A673 (cell line): Measurements from ENCODE around the gene SCN4B. TPM values are rescaled to one million over a fixed set of nuclear protein-coding genes. Genes with fewer than 3 reads are reported as not detected.

Experiments
- BruUV-seq: library from RNA; stranded (reverse); fragments of 400-500 nt; replicated peaks from 2 replicates; lab custom pipeline; 2021; lab: Mats Ljungman, UMichigan
- CTCF ChIA-PET: fragments of 300-600 bp; sonication (Branson Sonifier 250); formaldehyde crosslinking; loops from one replicate; lab custom pipeline; 2022; ENCODE audit warnings: antibody characterized with exemption; lab: Charles Lee
- POLR2A ChIA-PET: fragments of 300-600 bp; sonication (Branson Sonifier 250); formaldehyde crosslinking; loops from one replicate; lab custom pipeline; 2022; ENCODE audit warnings: antibody characterized with exemption; ENCODE audit not compliant: low non-redundant PET; lab: Charles Lee
- DNase-seq: peaks from one replicate; pipeline ENCODE4 v3.0.0-alpha.2; 2015; ENCODE audit warnings: low spot score
- H3K27ac ChIP-seq: fragments of 200-600 bp; sonication (generic); 2 replicates; pipeline ENCODE4 v1.5.1; 2016; ENCODE audit warnings: mixed run types, low read depth, mild to moderate bottlenecking, mixed read lengths, antibody characterized with exemption, low read length; ENCODE audit not compliant: poor library complexity, severe bottlenecking
- H3K27me3 ChIP-seq: fragments of 200-600 bp; sonication (generic); replicated peaks from 2 replicates; pipeline ENCODE4 v1.6.1; 2017; ENCODE audit warnings: mixed run types, low read depth, mild to moderate bottlenecking, mixed read lengths, antibody characterized with exemption, low read length; ENCODE audit not compliant: insufficient read depth, poor library complexity
- H3K36me3 ChIP-seq: fragments of 200-600 bp; sonication (generic); 2 replicates; pipeline ENCODE4 v1.6.1; 2016; ENCODE audit warnings: mixed run types, mild to moderate bottlenecking, mixed read lengths, antibody characterized with exemption, low read length; ENCODE audit not compliant: insufficient read depth, poor library complexity, severe bottlenecking
- H3K4me1 ChIP-seq: fragments of 200-600 bp; sonication (generic); 2 replicates; pipeline ENCODE4 v1.6.1; 2017; ENCODE audit warnings: mixed run types, mild to moderate bottlenecking, mixed read lengths, antibody characterized with exemption, low read length; ENCODE audit not compliant: insufficient read depth, poor library complexity, severe bottlenecking
- H3K4me3 ChIP-seq: fragments of 200-600 bp; sonication (generic); 2 replicates; pipeline ENCODE4 v1.5.1; 2016; ENCODE audit warnings: low read depth, mixed run types, mild to moderate bottlenecking, mixed read lengths, low read length; ENCODE audit not compliant: poor library complexity, severe bottlenecking
- H3K9me3 ChIP-seq: fragments of 200-600 bp; sonication (generic); 2 replicates; pipeline ENCODE4 v1.6.1; 2016; ENCODE audit warnings: mixed run types, low read depth, mild to moderate bottlenecking, mixed read lengths, antibody characterized with exemption, low read length; ENCODE audit not compliant: poor library complexity, severe bottlenecking
- CTCF ChIP-seq: fragments of 300-800, 200-600 bp; sonication (generic); conservative IDR thresholded peaks from 2 replicates; pipeline ENCODE4 v1.5.1; 2017; ENCODE audit warnings: low read depth, mild to moderate bottlenecking, antibody characterized with exemption, low read length, moderate library complexity, mixed read lengths
- EZH2 ChIP-seq: fragments of 200-600 bp; sonication (generic); IDR thresholded peaks from 2 replicates; pipeline ENCODE4 v1.6.1; 2017; ENCODE audit warnings: borderline replicate concordance, low read depth, mild to moderate bottlenecking, mixed read lengths, antibody characterized with exemption, low read length; ENCODE audit not compliant: poor library complexity, severe bottlenecking
- intact Hi-C: fragments of 100-400 bp; cut with micrococcal nuclease; formaldehyde crosslinking; loops from one replicate; pipeline ENCODE4 v1.10.0; 2022; ENCODE audit not compliant: unreplicated experiment
- total RNA-seq: library from RNA; stranded (reverse); gene quantifications from 2 replicates; pipeline ENCODE4 v1.2.3, GENCODE V29; 2021

Gene SCN4B
- total RNA-seq, 1 experiment from 2014 or later = 1.8 TPM

- TF ChIP-seq CTCF = no peak
- no peak for TF ChIP-seq EZH2
- H3K36me3 ChIP-seq = no peaks in the 10 kb centered on the region
- DNase-seq = no peak
- ChIA-PET POLR2A (no interaction called here), CTCF (no interaction called here)
- BruUV-seq = no TSS peak
- no peaks in the 10 kb centered on the region for H3K9me3 ChIP-seq
- peaks cover 40% of the 10 kb centered on the region for H3K27me3 ChIP-seq
- no peaks in the 10 kb centered on the region for H3K4me1 ChIP-seq
- intact Hi-C loops = no loop called here
- H3K27ac ChIP-seq = no peak overlapping the region
- H3K4me3 ChIP-seq = no peak overlapping the region
Measured at GRCh38 chr11:118092907-118093571, 59.6 kb downstream of the SCN4B start.

- BruUV-seq = no TSS peak
- POLR2A ChIA-PET = no interaction called here
- no peaks in the 10 kb centered on the region for H3K4me1 ChIP-seq
- H3K36me3 ChIP-seq = no peaks in the 10 kb centered on the region
- CTCF ChIA-PET = no interaction called here
- no peak for DNase-seq
- TF ChIP-seq EZH2 = no peak
- TF ChIP-seq CTCF = no peak
- intact Hi-C loops = no loop called here
- H3K4me3 ChIP-seq = no peak overlapping the region
- H3K27ac ChIP-seq = no peak overlapping the region
- H3K27me3 ChIP-seq = peaks cover 38% of the 10 kb centered on the region
- H3K9me3 ChIP-seq = peaks cover 6% of the 10 kb centered on the region
Measured at GRCh38 chr11:118091690-118092089, 60.9 kb downstream of the SCN4B start.

DNA sequence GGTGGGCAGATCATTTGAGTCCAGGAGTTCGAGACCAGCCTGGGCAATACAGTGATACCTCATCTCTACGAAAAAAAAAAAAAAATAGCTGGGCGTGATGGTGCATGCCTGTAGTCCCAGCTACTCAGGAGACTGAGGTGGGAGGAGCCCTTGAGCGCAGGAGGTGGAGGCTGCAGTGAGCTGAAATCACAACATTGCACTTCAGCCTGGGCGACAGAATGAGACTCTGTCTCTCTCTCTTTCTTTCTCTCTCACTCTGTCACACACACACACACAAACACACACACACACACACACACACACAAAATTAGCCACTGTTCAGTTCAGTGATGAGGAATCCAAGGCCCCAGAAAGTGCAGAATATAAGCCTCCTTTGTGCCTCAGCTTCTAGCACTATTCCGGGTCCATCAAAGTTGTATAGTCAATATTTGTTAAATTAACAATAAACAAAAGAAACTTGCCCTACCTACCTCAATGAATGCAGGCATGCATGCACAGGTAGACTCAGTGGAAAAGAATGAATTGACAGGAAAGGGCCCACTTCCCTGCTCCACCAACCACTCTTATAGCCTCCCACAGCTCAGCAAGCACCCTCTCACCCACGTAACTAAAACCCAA, 62.0 kb downstream of the SCN4B start:
- peaks cover 30% of the 10 kb centered on the region for H3K27me3 ChIP-seq
- no peak for DNase-seq
- no peaks in the 10 kb centered on the region for H3K4me1 ChIP-seq
- ChIA-PET POLR2A (no interaction called here), CTCF (no interaction called here)
- H3K4me3 ChIP-seq = no peak overlapping the region
- intact Hi-C loops = no loop called here
- H3K36me3 ChIP-seq = no peaks in the 10 kb centered on the region
- TF ChIP-seq CTCF = no peak
- TF ChIP-seq EZH2 = no peak
- no peak overlapping the region for H3K27ac ChIP-seq
- no TSS peak for BruUV-seq
- H3K9me3 ChIP-seq = peaks cover 6% of the 10 kb centered on the region
